GM19193 (cell line): Measurements from ENCODE around the gene CHD9.

Experiments used
- POLR2A ChIP-seq: IDR thresholded peaks from 4 replicates; pipeline ENCODE4 v1.6.1; 2011; ENCODE audit not compliant: insufficient read depth, insufficient read length; ENCODE audit errors: extremely low read depth

The CHD9 gene

GRCh38 chr16:53341792-53342191 lies 287.0 kb downstream of the CHD9 start:
- TF ChIP-seq POLR2A, result no peak

GRCh38 chr16:53355064-53355463 lies 300.3 kb downstream of the CHD9 start:
- no peak for TF ChIP-seq POLR2A

DNA sequence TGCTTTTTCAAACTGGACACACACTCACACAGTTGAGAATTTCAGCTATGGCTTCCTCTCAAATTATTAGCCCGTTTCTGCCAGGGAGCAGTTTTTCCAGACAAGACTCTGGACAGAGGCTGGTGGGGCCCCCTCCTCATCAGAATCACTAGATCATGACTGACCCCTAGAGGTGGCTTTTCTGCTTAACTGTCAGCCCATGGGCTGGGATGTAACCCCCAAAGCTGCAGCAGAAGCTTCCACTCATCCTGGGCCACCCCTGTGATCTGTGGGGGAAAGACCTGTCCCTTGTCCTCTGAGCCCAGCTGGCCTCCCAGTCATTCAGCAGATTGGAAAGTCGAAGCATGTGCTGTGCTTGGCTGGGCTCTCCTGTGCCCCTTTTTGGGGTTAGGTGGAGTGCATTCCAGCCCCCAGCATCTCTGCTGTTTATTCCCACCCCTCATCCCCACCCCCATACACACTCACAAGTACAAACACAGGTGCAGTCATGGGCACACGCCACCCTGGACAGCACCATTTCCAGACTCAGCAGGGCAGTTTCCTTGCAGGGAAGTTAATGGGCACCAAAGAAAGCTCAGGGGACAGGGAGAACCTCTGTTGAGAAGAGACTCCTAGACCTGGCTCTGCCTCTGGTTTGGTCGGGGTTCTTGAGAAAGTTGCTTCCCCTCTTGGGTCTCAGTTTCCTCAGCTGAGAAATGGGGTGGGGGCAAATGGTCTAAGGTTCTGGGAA lies 301.9 kb downstream of the CHD9 start:
- no peak for TF ChIP-seq POLR2A

GRCh38 chr16:53357208-53357586 lies 302.4 kb downstream of the CHD9 start:
- no peak for TF ChIP-seq POLR2A

GRCh38 chr16:53357955-53358354 lies 303.2 kb downstream of the CHD9 start:
- TF ChIP-seq POLR2A, result no peak

DNA sequence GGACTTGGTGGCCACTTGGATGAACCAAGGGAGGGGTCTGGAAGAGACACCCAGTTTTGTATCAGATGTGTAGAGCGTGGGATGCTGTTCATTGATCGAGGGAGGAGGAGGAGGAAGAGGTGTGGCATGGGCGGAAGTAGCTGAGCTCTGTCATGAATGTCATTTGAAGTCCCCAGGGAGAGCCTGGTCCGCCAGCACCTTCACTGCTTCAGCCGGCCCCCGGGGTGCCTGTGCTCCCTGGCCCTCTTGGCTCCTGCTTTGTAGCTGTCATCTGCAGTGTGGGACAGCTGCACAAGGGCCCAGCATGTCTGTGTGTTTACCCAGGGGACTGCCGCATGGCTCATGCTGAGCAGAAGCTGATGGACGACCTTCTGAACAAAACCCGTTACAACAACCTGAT lies 304.1 kb downstream of the CHD9 start:
- no peak for TF ChIP-seq POLR2A

DNA sequence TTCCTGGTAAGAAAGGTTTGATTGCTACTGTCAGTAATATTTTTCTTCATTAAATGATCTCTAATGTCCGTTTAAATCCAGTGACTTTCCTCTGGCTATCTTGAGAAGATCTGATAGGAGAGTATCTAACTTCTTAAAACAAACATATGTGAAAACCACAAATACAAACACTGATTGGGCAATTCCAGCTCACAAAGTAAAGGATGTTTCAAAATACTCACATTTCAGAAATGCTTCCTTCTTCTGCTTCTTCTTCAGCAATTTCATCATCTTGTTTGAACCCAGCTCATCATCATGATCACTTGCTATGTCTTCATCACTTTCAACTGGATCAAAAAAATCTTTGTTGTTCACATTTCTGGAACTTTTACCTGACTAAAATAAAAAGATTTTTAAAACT lies 315.1 kb downstream of the CHD9 start:
- no peak for TF ChIP-seq POLR2A

GRCh38 chr16:53370827-53371226 lies 316.0 kb downstream of the CHD9 start:
- no peak for TF ChIP-seq POLR2A

- no peak for TF ChIP-seq POLR2A
These were observed 318.4 kb downstream of the CHD9 start for GRCh38 chr16:53372992-53373871.

DNA sequence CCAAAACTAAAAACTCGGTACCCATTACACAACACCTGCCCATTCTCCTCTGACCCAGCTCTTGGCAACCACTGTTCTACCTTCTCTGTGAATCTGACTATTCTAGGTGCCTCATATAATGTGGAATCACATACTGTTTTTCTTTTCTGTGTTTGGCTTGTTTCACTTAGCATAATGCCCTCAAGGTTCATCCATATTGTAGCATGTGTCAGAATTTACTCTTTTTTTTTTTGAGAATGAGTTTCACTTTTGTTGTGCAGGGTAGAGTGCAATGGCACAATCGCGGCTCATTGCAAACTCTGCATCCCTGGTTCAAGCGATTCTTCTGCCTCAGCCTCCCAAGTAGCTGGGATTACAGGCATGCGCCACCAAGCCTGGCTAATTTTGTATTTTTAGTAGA lies 320.0 kb downstream of the CHD9 start:
- no peak for TF ChIP-seq POLR2A

GRCh38 chr16:53378138-53378537 lies 323.3 kb downstream of the CHD9 start:
- no peak for TF ChIP-seq POLR2A
